ENCODE results near the gene CFAP74. TPM values are rescaled to one million over a fixed set of nuclear protein-coding genes. Genes with fewer than 3 reads are reported as not detected.
A peak's percentile ranks its signal among the peaks of the same experiment; 100 is the strongest.

The CFAP74 gene
- total RNA-seq, 1 donor from 2014 or later = not detected

DNA sequence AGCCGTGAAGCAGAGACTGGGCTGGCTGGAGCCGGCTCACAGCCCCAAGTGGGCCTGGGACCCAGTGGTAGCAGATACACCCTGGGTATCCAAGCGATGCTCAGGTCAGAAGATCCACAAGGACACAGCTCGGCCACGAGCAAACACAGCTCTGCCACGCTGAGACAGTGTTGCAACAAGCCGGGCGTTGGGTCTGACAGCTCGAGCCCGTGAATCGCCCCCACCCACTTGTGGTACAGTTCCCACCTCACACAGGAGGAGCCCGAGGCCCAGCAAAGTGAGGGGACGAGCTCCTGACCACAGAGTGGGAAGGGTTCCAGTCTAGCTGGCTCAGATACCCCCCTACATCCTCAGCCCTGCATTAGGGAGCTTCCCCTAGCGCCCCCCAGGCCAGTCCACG, 37.7 kb upstream of the CFAP74 start:
- no peak for DNase-seq (ENCODE audit: low read depth)

DNA sequence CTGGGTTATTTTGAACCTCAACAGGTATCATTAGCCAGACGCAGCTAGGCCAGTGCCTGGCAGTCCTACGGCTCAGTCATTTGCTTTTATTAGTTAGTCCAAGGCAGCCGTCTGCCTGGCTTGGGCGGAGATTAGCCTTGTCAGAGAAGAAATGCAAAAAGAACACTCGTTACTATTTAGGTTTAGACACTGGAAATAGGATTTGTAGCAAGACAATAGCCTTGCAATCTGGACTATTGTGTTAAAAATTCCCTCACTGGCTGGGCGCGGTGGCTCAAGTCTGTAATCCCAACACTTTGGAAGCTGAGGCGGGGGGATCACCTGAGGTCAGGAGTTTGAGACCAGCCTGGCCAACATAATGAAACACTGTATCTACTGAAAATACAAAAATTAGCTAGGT, 35.7 kb upstream of the CFAP74 start:
- no peak for DNase-seq (ENCODE audit: low read depth)

DNA sequence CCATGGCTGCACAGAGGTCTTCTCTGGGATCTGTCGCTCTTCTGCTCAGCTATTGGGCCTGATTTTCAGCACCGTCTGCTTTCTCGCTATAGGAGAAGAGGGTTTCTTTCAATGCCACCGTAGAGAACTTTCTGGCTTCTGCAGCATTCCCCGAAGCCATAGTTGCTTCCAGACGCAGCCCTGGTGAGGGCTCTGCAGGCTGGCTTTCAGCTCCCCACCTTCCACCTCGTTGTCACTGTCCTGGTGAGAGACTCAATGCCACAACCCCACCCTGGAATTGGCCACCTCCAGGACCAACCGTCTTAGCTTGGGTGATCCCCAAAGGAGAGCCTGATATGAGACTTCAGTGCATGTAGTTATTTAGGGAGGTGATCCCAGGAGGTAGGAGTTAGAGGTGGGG, 34.6 kb upstream of the CFAP74 start:
- DNase-seq (ENCODE audit: low read depth) = no peak

DNA sequence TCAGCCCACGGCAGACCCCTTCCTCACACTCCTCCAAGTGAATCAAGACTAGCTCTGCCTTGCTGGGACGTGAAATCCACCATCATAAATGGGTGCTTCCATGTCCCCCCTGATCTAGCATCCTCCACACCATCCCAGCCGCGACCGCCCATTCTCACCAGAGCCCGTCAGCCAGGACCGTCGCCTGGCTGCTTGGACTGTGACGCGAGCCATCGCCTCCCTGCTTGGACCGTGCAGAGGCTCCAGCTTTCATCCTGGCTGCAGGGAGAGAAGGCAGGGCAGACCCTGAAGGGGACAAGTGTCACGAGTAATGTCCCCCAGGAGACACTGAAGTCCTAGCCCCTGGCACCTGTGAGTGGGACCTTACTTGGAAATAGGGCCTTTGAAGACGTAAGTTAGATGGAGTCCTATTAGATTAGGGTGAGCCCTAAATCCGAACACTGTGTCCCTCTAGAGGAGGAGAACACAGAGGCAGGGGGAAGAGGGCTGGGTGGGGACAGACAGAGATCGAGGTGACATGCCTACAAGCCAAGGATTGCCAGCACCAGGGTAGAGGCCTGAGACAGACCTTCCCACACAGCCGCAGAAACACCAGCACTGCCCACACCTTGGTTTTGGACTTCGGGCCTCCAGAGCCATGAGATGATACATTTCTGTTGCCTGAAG, 33.9 kb upstream of the CFAP74 start:
- DNase-seq (ENCODE audit: low read depth) = no peak

DNA sequence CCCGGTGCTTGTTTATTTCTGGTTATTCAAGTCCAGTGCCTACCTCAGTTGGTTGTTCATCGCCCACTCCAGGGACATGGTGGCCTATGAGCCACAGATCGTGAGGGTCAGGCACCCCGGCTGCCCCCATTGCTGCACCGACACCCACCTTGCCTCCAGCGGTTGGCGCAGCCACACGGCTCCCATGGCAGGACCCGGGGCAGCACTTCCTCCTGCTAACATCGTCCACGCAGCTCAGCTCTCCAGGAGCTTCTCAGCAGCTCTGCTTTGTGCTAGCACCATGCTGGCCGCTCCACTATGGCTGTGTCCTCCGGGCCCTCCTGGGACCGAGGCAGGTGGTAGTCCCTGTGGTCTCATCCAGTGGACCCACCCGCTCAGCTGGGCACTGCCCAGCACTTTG, 32.7 kb upstream of the CFAP74 start:
- no peak for DNase-seq (ENCODE audit: low read depth)

DNA sequence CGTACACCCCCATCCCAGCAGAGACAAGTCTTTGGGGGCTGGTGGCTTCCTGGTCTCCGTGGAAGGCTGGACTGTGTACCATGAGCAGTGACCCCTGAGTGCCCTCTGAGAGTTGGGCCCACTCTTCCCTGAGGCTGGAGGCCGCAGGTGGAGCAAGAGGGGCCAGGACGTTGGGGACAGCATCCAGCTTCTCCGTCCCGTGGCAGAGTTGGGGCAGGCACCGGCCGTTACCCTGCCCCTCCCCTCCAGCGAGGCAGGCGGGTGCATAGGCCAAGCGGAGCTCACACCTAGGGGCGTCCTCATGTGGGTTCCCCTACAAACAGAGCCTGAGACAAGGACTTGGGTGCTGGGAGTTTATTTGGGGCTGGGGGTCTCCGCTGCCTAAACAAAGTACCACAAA, 29.6 kb upstream of the CFAP74 start:
- no peak for DNase-seq (ENCODE audit: low read depth)

DNA sequence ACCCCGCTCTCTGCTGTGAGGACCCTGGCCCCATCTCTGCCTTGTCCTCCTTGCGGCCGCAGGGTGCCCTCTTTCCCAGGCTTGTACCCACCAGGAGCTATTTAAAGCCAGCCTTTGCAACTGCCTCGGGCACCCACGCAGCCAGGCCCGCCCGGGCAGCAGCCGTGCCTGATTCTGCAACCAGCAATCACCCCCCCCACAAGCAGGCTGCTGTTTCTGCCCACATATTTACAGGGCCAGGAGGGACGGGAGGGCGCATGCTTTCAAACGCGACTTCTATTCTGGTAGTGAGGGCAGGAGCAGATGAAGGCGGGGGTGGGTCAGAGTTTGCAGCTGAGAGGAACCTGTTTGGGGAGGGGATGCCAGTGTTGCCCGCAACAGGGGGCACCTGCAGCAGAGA, 29.2 kb upstream of the CFAP74 start:
- DNase-seq (ENCODE audit: low read depth) = peak; percentile 33

DNA sequence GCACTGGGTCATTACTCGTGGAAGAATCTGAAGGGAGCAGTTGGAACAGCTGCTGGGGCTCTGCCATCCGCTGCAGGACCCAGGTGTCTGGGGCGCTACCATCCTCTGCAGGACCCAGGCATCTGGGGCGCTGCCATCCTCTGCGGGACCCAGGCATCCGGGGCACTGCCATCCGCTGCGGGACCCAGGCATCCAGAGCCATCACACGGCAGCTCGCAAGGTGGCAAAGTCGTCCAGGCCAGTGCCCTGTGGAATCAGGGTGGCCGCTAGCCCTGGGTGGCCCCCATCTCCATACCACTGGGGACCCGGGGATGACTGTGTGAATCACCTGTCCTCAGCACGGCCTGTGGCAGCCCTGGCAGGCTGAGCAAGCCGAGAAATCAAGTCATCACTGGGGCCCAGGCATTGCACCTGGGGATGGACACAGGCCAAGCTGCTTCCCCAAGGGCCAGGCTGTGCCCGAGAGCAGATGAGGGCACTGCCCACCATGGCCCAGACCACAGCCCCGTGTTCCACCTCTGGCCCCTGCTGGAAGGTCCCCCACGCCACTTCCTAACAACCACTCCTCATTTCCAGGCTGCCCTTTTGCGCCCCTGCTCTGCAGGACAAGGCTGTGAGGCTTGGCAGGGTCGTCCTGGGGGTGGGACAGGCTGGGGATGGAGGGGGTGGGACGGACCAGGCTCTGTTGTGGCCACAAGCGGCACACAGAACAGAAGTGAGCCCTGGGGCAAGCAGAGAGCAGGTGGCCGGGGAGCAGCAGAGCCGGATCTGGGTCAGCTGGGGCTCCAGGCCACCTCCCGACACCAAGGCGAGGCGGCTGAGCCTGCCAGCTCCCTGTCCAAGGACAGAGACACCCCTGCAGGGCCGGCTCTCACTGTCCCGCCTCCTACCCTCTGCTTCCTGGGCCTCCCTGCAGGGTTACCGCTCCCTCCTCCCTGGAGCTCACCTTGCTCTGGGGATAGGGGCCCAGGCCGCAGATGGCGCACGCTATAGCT, 28.3 kb upstream of the CFAP74 start:
- DNase-seq (ENCODE audit: low read depth) = no peak

DNA sequence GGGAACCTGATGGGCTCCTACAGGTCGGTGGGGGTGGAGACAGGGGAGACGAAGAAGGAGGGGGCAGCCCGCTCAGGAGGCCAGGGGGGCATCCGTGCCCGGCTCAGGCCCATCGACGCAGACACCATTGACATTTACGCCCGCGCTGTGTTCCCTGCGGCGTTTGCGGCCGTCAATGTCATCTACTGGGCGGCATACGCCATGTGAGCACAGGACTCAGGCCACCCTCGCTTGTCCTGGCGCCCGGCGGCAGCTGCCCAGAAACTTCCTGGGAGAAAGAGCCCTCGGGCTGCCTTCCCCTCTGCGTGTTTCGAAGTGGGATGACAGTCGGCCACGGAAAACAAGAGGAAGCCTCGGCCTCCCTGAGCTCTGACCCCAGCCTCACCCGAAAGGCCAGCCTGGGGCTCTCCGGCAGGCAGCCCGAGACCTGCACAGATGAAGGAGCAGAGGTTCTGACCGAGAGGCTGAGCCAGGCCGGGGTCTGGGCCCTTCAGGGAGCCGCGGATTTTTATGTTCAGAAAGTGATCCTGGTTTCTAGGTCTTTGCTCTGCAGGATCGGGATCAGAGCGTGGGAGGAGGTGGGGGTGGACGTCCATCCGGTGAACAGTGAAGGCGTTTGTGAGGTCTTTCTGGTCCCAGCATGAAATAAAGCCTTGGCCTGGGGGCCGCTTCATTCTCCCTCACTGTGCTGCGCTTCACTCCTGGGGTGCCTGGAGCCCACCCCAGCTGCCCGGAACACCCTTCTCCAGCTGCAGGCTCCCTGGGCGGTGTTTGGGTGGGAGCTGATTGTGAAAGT, 26.7 kb upstream of the CFAP74 start:
- DNase-seq (ENCODE audit: low read depth) = no peak

DNA sequence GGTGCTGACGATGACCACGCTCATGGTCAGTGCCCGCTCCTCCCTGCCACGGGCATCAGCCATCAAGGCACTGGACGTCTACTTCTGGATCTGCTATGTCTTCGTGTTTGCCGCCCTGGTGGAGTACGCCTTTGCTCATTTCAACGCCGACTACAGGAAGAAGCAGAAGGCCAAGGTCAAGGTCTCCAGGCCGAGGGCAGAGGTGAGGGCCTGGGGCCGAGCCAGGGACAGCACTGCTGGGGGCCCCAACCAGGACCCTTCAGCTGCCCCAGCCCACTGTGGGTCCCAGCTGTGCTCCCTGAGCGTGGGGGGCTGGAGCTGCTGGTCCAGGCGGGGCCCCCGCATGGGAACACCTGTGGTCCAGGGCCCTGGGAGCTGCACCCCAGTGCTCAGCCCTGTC, 26.0 kb upstream of the CFAP74 start:
- no peak for DNase-seq (ENCODE audit: low read depth)

DNA sequence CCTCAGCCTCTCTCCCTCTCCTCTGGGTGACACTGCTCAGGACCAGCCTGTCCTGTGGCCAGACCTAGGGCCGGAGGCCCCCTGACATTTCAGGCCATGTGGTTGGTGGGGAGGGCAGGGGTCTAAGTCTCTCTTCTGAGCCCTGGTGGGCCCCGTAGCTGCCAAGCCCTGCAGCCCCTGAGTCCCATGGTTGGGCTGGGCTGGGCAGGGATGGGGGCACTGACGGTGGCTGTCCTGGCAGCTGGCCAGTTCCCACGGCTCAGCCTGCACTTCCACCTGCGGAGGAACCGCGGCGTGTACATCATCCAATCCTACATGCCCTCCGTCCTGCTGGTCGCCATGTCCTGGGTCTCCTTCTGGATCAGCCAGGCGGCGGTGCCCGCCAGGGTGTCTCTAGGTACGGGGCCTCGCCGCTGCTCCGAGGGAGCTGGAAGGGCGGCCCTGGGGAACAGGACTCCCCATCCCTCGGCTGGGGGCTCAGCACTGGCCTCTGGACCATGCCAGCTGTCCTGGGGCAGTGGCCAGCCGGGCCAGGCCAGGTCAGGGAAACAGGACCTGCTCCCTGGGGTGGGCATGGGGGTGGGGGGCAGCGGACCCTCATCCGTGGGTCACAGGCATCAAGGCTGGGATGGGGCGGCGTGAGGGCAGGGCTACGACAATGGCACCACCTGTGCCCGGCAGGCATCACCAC, 25.4 kb upstream of the CFAP74 start:
- no peak for DNase-seq (ENCODE audit: low read depth)

DNA sequence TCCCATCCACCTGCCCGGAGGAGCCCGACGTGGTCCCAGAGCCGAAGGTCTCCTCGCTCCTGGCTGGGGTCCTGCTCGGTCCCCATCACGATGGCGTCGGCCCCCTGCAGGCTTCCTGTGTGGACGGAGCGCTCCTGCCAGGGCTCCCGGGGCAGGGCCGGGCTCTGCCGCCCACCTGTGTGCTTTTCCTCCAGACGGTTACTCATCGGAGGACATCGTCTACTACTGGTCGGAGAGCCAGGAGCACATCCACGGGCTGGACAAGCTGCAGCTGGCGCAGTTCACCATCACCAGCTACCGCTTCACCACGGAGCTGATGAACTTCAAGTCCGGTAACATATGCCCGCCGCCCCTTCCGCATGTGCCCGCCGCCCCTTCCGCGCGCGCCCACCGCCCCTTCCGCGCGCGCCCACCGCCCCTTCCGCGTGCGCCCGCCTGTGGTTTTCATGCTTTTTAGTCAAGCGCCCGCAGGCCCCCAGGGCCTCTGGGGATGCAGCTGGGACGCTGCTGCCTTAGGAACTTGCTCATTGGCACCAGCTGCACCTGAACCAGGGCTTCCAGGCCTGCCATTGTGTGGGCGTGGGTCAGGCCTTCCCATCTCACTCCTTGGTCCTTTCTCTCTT, 24.5 kb upstream of the CFAP74 start:
- no peak for DNase-seq (ENCODE audit: low read depth)

DNA sequence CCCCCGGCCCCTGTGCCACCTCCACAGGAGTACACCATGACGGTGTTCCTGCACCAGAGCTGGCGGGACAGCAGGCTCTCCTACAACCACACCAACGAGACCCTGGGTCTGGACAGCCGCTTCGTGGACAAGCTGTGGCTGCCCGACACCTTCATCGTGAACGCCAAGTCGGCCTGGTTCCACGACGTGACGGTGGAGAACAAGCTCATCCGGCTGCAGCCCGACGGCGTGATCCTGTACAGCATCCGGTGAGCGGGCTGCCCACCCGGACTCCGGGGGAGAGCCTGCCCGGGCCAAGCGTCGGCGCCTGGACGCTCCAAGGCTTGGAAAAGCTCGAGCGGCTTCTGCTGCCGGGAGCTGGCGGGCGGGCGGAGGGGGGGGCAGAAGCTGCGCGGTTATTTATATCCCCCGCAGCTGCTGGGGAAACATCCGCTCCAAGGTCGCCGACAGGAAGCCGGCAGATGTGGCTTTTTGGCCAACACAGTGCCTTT, 21.9 kb upstream of the CFAP74 start:
- DNase-seq (ENCODE audit: low read depth) = peak; percentile 60

DNA sequence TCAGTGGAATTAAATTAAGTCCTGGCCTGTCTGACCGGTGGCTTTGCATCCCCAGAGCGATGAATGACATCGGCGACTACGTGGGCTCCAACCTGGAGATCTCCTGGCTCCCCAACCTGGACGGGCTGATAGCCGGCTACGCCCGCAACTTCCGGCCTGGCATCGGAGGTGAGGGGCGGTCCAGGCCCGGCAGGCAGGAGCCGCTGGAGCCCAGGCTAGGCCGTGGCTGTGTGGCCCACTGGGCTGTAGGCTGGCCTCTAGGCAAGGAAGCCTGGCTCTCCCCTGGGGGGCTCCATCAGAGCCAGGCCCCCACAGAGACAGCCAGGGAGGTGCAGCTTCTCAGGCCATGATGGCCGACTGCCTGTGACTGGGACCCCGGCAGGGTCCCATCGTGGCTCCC, 21.3 kb upstream of the CFAP74 start:
- no peak for DNase-seq (ENCODE audit: low read depth)

DNA sequence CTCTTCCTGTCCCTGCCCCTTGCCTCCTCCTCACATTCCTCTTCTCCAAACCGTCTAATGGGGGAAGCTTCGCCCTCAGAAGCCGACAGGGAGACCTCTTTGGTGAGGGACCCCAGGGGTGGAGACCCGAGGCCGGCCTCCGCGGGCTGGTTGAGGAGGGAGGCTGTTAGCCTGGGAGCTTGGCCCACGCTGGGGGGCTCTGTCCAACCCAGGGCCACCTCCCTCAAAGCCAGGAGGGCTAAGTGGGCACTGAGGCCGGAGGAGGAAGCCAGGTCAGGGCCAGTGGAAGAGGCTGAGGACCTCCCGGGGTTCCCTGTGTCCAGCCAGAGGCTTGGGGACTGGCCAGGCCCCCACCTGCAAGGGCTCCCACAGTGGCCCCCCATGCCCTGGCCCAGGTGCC, 20.9 kb upstream of the CFAP74 start:
- no peak for DNase-seq (ENCODE audit: low read depth)

DNA sequence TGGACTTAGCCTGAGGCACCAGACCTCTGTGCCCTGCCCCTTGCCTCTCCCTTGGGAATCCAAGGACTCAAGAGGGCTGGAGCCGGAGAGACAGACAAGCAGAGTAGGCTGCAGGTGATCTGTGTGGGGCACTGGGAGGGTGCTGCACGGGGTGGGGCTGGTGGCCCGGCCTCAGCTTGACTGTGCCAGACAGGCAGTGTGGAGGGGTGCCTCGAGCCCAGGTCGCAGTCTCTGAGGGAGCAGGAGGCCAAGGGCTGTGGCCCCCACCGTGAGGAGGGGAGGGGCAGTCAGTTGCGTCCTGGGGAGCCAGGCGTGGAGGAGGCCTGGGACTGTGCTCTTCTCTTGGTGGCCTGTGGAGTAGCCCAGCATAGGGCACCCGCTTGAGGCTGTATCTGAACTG, 19.6 kb upstream of the CFAP74 start:
- no peak for DNase-seq (ENCODE audit: low read depth)

DNA sequence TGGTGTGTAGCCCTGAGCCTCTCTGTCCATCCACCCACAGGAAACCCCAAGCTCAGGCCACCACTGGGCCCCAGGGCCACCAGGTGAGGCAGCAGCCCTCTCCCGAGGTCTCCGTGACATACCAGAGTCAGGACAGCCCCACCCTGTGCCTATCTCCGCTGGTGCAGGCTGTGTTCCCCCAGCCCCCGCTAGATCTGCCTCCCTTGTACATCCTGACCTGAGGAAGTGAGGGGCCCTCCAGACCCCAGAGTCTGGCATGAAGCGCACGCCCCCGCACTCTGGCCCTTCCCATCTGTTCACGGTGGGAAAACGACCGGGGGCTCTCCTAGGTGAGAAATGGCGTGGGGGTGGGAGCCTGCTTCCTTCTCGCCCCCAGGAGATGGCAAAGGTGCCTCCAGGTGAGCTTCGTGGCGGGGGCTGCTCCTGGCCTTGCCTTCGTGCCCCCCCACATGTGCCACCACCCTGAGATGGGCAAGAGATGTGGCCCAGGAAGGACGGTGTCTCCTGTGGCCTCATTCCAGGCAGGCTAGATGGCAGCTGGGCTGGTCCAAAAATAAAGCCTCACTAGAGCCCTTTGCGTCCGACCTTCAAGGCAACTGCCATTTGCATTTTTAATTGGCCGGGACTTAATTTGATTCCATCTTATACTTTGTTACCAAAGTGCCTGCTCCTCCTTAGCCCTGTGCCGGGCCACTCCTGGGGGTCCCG, 18.6 kb upstream of the CFAP74 start:
- no peak for DNase-seq (ENCODE audit: low read depth)

DNA sequence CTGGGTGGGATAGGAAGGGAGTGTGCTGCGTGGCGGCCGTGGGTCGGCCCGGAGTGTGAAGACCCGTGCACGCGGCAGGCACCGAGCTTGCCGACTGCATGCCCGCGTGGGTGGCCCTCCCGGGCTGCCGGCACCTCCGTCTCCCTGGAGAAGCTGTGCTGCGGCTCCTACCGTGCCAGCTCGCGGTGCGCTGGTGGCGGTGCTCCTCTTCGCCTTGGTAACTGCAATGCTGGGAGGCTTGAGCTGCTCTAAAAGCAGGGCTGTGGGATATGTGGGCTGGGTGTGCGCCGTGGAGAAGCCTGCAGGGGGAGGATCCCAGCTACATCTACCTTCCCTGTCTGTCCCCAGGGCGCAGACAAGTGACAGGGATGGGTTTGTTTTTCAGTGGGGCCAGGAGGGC, 18.0 kb upstream of the CFAP74 start:
- DNase-seq (ENCODE audit: low read depth) = no peak

DNA sequence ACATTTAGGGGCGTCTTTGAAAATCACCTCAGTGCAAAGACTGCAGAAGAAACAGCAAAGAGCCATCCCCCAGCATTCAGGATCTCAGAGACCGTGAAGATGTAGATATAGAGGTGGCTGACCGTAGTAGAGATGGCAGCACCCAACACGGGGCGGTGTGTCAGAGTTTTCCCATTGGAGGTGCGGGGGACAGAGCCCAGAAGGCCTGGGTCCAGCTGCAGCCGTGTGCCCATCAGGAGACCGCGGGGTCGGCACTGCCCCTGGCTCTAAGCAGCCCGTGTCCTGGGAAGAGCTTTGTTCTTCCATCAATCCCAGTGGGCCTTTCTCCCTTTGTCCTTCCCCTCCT, 16.7 kb upstream of the CFAP74 start:
- no peak for DNase-seq (ENCODE audit: low read depth)

Measured in myocyte (in vitro differentiated cells).